Subcutaneous adipose tissue (tissue), 4 donors: Measurements from ENCODE around the gene CDKL4. TPM values are rescaled to one million over a fixed set of nuclear protein-coding genes. Genes with fewer than 3 reads are reported as not detected.

ENCODE experiments used
- total RNA-seq, 4 donors: library from RNA; depleted of rRNA; stranded (reverse); fragments of >200 nt; gene quantifications; one replicate each; pipeline ENCODE4 v1.1.0, GENCODE V29; 2016
- TF ChIP-seq, protein P1 (sequence below): fragments of 450-650 bp; IDR thresholded peaks from one replicate; pipeline ENCODE4 v1.5.1; 2016; ENCODE audit warnings: low read depth, mild to moderate bottlenecking, control low read depth, antibody characterized with exemption, moderate library complexity

Gene CDKL4
- total RNA-seq, 4 donors from 2014 or later = 0.85 to 3.1 (median 2.6) TPM; not detected in 1

DNA sequence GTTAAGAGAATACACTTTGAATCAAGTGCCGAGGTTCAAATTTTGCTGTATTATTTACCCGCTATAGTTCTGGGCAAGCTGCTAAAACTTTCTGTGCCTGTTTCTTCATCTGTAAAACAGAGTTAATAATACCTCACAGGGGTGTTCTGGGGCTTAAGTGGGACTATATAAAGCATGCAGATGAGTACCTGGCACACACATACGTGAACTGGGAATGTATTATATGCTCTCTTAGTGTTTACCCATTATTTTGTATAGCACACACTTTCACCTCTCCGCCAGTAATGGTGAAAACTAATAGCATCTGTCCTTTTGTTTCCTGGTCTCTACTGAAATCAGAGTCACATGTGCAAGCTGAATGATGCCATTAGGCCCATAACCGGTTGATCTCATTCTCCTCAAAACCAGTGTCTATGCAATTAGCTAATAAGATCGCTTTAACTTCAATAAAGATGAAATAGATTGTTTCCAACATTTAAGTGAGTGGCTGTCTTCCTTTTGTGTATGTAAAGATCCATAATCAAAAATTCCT, 3.8 kb upstream of the CDKL4 start:
- TF ChIP-seq, protein P1, sequence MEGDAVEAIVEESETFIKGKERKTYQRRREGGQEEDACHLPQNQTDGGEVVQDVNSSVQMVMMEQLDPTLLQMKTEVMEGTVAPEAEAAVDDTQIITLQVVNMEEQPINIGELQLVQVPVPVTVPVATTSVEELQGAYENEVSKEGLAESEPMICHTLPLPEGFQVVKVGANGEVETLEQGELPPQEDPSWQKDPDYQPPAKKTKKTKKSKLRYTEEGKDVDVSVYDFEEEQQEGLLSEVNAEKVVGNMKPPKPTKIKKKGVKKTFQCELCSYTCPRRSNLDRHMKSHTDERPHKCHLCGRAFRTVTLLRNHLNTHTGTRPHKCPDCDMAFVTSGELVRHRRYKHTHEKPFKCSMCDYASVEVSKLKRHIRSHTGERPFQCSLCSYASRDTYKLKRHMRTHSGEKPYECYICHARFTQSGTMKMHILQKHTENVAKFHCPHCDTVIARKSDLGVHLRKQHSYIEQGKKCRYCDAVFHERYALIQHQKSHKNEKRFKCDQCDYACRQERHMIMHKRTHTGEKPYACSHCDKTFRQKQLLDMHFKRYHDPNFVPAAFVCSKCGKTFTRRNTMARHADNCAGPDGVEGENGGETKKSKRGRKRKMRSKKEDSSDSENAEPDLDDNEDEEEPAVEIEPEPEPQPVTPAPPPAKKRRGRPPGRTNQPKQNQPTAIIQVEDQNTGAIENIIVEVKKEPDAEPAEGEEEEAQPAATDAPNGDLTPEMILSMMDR = no peak

DNA sequence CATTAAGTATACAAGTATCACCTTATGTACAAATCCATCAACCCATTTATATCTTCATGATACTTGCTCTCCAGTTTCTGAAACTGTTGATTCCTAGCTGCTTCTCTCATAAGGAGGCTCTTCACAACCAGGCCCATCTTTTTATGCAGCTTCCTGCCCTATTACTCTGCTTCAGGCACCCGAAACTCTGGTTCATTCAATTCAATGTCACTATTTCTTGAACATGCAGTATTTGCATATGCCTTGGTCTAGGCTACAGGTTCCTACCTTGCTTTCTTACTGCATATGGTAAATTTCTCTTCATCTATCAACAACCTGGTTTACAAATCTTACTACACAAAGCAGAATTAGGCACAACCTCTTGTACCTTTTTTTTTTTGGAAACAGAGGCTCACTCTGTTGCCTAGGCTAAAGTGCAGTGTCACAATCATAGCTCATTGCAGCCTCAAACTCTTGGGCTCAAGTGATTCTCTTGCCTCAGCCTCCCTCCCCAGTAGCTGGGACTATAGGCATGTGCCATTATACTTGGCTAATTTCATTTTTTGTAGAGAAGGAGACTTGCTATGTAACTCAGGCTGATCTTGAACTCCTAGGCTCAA, 2.7 kb upstream of the CDKL4 start:
- TF ChIP-seq, protein P1 = no peak

DNA sequence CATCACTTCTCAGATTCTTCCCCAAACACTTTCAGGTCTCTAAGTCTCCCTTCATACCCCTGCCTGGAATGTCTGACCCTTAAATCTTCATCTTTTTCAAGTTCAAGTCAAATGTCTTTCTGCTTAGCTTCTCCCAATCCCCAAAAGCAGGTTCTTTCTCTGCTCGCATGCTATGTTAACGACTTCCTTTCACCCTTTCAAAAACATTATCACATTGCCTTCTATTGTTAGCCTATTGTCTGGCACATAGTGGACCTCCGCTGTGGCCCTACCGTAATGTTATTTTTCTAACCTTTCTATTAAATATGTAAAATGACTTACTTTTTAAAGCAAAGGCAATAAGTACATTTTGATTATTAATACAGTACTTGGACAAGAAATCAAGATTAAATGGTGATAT, 2.2 kb downstream of the CDKL4 start:
- TF ChIP-seq, protein P1 = no peak

DNA sequence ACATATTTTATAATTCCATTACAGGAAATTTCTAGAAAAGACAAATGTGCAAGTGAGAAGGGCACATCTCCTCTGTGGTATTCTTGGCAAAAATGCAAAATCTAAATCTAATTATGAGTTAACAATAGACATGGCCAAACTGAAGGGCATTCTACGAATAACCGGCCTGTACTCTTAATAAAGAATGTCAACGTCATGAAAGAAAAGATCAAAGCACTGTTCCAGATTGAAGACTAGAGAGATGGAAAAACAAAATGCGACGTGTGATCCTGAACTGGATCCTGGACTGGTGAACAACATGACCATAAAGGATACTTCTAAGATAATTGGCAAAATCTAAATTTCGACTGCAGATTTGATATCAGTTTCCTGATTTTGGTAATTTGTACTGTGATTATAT, 3.0 kb downstream of the CDKL4 start:
- TF ChIP-seq, protein P1 = no peak

DNA sequence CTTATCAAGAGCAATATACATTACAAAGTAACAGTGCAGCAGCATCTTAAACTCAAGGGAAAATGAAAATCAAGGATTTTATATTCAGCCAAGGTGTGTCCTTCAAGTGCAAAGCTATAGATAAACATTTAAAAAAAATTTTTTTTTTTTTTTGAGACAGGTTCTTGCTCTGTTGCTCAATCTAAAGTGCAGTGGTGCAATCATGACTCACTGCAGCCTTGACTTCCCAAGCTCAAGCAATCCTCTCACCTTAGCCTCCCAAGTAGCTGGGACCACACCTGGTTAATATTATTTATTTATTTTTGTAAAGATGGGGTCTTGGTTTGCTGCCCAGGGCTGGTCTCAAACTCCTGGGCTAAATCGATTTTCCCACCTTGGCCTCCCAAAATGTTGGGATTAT, 9.0 kb downstream of the CDKL4 start:
- TF ChIP-seq, protein P1 = no peak

DNA sequence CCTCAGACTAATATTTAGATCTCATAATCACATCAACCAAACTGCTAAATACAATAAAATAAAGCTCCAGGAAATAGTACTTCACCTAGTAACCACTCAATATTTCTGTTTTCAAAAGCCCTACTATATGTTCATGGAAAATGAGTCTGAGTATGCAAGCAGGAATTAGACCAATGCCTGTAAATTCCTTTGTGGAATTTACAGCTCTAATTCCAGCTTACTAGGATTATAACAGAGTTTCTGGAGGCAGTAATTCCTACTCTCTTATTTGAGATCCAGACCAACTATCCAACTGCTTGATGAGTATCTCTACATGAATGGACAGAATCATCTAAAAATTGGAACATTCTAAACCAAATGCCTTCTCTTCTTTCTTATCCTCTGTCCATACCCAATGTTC, 11.6 kb downstream of the CDKL4 start:
- TF ChIP-seq, protein P1 = no peak

DNA sequence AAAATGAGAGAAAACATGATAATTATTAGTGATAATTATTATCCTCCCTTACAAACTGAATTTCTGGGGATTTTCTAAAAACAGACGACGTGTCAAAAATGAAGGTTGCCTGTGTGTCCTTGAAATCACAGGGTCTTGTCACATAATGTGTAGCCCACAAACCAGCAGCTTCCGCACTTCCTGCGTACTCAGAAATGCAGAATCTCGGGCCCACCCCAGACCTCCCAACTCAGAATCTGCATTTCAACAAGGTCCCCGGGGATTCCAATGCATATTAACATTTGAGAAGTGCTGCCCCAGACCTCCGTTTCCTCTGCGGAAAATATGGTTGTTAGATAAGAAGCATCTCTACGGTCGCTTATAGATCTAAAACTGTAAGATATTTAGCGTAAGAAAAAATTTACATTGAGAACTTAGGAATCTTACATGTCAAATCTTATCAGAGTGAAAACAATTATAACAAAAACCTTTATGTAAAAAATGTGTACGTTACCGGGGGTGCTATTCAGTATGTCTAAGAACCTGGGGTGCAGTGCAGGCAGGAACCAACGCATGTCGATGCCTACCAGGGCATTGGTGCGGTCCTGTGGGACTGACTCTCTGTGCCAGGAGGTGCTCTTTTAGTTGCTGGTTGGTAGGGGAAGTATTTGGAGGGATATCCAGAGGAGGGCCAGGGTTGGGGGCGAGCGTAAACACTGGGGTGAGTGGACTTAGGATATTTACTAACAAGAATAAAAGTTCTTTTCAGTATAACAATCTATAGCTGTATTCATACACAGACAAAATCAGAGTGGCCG, 15.2 kb downstream of the CDKL4 start:
- TF ChIP-seq, protein P1 = no peak
